Esophagus muscularis mucosa (tissue), 3 donors: Measurements from ENCODE around the gene XRCC4.

ENCODE experiments used
- CTCF ChIP-seq, 3 experiments: fragments of 200-600 bp in 2 of 3; fragments of 450-650 bp in 1 of 3; sonication (generic) in 2 of 3; IDR thresholded peaks; one replicate each; pipeline ENCODE4 v1.5.1; 2017 to 2019; ENCODE audit warnings: antibody characterized with exemption in 3 of 3, mild to moderate bottlenecking in 2 of 3, moderate library complexity in 1 of 3
- EP300 ChIP-seq: sonication (generic); formaldehyde crosslinking; IDR thresholded peaks from one replicate; pipeline ENCODE4 v1.6.1; 2017; ENCODE audit warnings: antibody characterized with exemption

- no peak for TF ChIP-seq EP300
- no peak for TF ChIP-seq CTCF (IDR thresholded peaks at IDR 0.05)
Observed at GRCh38 chr5:83126501-83126900, 49.2 kb downstream of the XRCC4 start.
